Keratinocyte (primary cell): ENCODE results near the gene C1QTNF12.

Source experiments
- EZH2 ChIP-seq: IDR thresholded peaks from one replicate; pipeline ENCODE4 v1.6.1; 2012; ENCODE audit warnings: inconsistent platforms, mild to moderate bottlenecking, low read length, moderate library complexity
- TF ChIP-seq, protein P1 (sequence below), 3 experiments: IDR thresholded peaks in 1 of 3; conservative IDR thresholded peaks in 1 of 3; optimal IDR thresholded peaks in 1 of 3; 2 replicates in 2 of 3; 3 replicates in 1 of 3; pipeline versions ENCODE3 to v1.5.1; 2011; ENCODE audit warnings: low read length in 3 of 3, mild to moderate bottlenecking in 3 of 3, moderate library complexity in 2 of 3, control low read depth in 1 of 3, inconsistent platforms in 1 of 3; ENCODE audit not compliant: insufficient read depth in 2 of 3; ENCODE audit errors: extremely low read depth in 1 of 3

DNA sequence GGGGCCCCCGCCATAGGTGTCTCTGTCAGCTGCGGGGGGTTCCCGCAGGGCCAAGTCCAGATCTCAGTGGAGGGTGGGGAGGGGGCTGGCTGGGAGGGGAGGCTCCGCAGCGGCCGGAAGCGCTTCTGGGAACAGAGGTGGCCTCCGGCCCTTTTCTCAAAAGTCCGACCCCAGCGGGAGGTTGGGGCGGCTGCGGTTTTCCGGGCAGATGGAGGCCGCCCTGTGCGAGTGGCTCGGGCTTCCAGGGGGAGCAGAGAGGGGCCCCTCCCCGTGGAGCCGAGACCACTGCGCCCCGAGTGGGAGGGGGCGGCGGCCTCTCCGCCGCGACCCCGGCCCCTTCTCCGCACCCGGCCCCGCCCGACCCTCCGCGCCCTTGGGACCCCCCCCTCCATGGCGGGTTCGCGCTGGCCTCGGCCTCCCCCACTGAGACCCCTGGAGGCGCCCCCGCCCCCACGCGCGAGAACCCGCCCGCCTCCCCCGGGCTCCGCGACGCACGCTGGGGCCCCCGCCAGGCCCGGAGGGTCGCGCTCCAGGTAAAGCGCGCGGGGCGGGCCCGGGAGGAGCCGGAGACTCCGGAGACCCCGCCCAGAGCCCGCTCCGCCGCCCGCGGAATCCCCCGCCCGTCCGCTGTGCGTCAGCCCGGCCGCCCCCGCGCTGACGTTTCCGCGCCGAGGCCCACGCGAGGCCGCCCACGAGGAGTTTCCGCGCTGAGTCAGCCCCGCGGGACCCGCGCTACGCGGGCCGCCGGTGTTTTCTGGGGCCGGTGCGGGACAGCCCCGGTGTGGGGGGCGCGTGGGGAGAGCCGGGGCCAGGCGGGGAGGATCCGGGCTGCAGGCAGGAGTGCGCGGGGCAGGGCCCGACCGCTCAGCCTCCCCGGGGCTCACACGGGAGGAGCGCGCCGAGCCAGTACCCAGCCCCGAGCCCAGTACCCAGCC is 45.4 kb downstream of the C1QTNF12 start:
- TF ChIP-seq, protein P1, sequence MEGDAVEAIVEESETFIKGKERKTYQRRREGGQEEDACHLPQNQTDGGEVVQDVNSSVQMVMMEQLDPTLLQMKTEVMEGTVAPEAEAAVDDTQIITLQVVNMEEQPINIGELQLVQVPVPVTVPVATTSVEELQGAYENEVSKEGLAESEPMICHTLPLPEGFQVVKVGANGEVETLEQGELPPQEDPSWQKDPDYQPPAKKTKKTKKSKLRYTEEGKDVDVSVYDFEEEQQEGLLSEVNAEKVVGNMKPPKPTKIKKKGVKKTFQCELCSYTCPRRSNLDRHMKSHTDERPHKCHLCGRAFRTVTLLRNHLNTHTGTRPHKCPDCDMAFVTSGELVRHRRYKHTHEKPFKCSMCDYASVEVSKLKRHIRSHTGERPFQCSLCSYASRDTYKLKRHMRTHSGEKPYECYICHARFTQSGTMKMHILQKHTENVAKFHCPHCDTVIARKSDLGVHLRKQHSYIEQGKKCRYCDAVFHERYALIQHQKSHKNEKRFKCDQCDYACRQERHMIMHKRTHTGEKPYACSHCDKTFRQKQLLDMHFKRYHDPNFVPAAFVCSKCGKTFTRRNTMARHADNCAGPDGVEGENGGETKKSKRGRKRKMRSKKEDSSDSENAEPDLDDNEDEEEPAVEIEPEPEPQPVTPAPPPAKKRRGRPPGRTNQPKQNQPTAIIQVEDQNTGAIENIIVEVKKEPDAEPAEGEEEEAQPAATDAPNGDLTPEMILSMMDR (optimal IDR thresholded peaks at IDR 0.05 in 1 of 3, IDR thresholded peaks at IDR 0.05 in 1 of 3, conservative IDR thresholded peaks at IDR 0.05 in 1 of 3; ENCODE audit: extremely low read depth in 1 of 3, insufficient read depth in 2 of 3, low read length in 3 of 3): no peak
- no peak for TF ChIP-seq EZH2
